ENCODE data around the gene SCAF1. TPM values are rescaled to one million over a fixed set of nuclear protein-coding genes. Genes with fewer than 3 reads are reported as not detected.

SCAF1 gene
- total RNA-seq, 2 experiments from 2014 or later = 78.8 to 79.3 TPM

DNA sequence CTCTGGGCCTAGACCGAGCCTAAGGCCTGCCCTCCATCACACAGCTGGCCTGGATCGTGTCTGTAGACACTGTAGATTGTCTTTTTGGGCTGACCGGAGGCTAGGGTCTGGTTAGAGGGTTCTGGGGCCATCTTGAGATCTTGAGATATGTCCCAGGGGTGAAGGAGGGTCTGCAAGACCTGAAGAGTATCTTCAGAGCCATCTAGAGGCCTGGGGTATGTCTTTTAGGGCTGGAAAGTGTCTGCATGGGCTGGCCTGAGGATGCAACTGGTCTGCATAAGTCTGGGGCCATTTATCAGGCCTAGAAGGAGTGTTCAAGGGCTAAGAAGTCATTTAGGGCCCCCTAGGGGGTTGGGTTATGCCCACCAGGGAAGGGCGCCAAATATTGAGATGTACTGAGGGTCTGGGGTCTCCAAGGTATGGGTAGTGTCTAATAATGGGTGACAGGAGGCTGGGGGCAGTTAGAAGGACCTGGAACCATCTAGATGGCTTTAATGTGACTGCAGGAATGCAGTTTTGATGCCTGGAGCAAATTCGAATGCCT, 555 bp downstream of the SCAF1 start:
- no peak for DNase-seq
- H3K4me1 Mint-ChIP-seq = peaks cover 44% of the 10 kb centered on the region
- peak overlapping the region; percentile 99 for H3K27ac Mint-ChIP-seq
- ATAC-seq = no peak
- H3K36me3 Mint-ChIP-seq = peaks cover 7% of the 10 kb centered on the region
- no peaks in the 10 kb centered on the region for H3K9me3 Mint-ChIP-seq (ENCODE audit: low read depth)
- peak overlapping the region; percentile 93 for H3K4me3 Mint-ChIP-seq
- CTCF ChIA-PET = interaction anchor here (0.7 to 4.9 kb wide), 11 partner anchors 13 to 153 kb away, joined by 3 to 54 read pairs (median 5); partner anchors contain the start of genes BCL2L12, IRF3 and PRMT1
- H3K27me3 Mint-ChIP-seq = peaks cover 6% of the 10 kb centered on the region

DNA sequence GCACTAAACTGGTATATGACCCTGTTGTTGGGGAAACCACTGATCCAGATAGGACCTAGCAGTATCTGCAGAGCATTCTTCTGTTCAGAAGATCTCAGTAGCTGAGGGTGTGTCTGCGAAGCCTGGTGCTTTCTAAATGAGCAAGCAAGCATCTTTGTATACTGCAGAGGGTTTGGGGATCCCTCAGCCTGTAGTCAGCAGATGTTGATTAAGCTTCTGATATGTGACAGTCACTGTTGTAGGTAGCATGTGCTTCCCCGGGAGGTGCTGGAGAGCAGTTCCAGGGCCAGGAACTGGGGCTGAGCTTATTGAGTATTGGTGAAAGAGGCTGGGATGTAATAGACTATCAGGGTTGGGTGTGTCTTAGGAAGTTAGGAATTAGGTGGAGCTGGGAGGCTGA, 1.5 kb downstream of the SCAF1 start:
- peak overlapping the region; percentile 93 for H3K4me3 Mint-ChIP-seq
- CTCF ChIA-PET = interaction anchor here (0.6 to 4.9 kb wide), 8 partner anchors 12 to 140 kb away, joined by 3 to 54 read pairs (median 4); partner anchors contain the start of gene PRMT1
- peaks cover 3% of the 10 kb centered on the region for H3K27me3 Mint-ChIP-seq

DNA sequence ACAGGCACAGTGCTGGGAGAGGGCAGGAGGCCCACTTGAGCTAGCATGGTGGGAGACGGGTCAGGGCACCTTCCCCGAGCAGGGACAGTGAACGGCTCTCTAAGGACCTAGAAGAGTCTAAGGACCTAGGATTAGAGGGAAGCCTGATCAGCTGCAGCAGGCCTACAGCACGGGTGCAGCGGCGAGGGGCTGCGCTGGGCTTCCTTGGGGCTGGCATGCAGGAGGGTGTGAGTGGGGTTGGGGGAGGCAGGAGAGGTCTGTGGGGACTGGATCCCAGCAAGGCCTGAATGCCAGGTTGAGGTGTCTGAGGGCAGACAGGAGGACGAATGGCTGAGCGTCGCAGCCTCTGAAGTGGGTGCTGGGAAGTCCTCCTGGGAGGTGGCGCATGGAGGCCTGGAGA, 3.6 kb downstream of the SCAF1 start:
- no peak overlapping the region for H3K4me3 Mint-ChIP-seq
- CTCF ChIA-PET = no interaction called here
- H3K36me3 Mint-ChIP-seq = peaks cover 10% of the 10 kb centered on the region
- peaks cover 30% of the 10 kb centered on the region for H3K4me1 Mint-ChIP-seq
- no peaks in the 10 kb centered on the region for H3K27me3 Mint-ChIP-seq
- H3K9me3 Mint-ChIP-seq (ENCODE audit: low read depth) = no peaks in the 10 kb centered on the region
- no peak overlapping the region for H3K27ac Mint-ChIP-seq
- DNase-seq (no peak), ATAC-seq (no peak)

More for the DNA sequence above, 1.5 kb downstream of the SCAF1 start:
- Mint-ChIP-seq H3K36me3 (peaks cover 7% of the 10 kb centered on the region), H3K9me3 (ENCODE audit: low read depth) (no peaks in the 10 kb centered on the region), H3K4me1 (peaks cover 40% of the 10 kb centered on the region), H3K27ac (peak overlapping the region; percentile 99)
- DNase-seq (peak; percentile 58), ATAC-seq (no peak)

GRCh38 chr19:49645995-49646394, 4.0 kb downstream of the SCAF1 start:
- Mint-ChIP-seq H3K9me3 (ENCODE audit: low read depth) (no peaks in the 10 kb centered on the region), H3K27ac (no peak overlapping the region), H3K4me1 (peaks cover 26% of the 10 kb centered on the region), H3K36me3 (peaks cover 11% of the 10 kb centered on the region), H3K27me3 (no peaks in the 10 kb centered on the region), H3K4me3 (no peak overlapping the region)
- CTCF ChIA-PET = no interaction called here
- ATAC-seq (no peak), DNase-seq (no peak)

DNA sequence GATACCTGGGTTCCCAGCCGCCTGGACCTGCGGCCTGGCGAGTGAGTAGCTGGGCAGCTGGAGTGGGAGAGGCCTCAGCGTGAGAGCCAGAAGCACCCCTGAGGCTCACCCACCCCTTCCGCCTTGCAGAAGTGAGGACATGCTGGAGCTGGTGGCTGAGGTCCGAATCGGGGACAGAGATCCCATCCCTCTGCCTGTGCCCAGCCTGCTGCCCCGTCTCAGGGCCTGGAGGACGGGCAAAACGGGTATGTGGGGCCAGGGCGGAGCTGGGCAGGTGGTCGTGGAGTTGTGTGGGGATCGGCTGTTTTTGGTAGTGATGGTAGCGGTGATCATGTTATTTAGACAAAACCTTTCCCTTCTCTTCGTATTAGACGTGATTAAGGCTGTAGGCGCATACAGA, 4.6 kb downstream of the SCAF1 start:
- peaks cover 11% of the 10 kb centered on the region for H3K36me3 Mint-ChIP-seq
- no peaks in the 10 kb centered on the region for H3K27me3 Mint-ChIP-seq
- H3K27ac Mint-ChIP-seq = no peak overlapping the region
- peaks cover 24% of the 10 kb centered on the region for H3K4me1 Mint-ChIP-seq
- ATAC-seq (no peak), DNase-seq (no peak)
- CTCF ChIA-PET = no interaction called here
- no peaks in the 10 kb centered on the region for H3K9me3 Mint-ChIP-seq (ENCODE audit: low read depth)
- no peak overlapping the region for H3K4me3 Mint-ChIP-seq

- DNase-seq (no peak), ATAC-seq (no peak)
- H3K4me1 Mint-ChIP-seq = peaks cover 2% of the 10 kb centered on the region
- no peak overlapping the region for H3K4me3 Mint-ChIP-seq
- peaks cover 17% of the 10 kb centered on the region for H3K36me3 Mint-ChIP-seq
- no peak overlapping the region for H3K27ac Mint-ChIP-seq
- CTCF ChIA-PET = no interaction called here
- H3K9me3 Mint-ChIP-seq (ENCODE audit: low read depth) = no peaks in the 10 kb centered on the region
- no peaks in the 10 kb centered on the region for H3K27me3 Mint-ChIP-seq
Measured at GRCh38 chr19:49651029-49651819, 9.2 kb downstream of the SCAF1 start.

GRCh38 chr19:49651820-49652550, 10.0 kb downstream of the SCAF1 start:
- no peaks in the 10 kb centered on the region for H3K9me3 Mint-ChIP-seq (ENCODE audit: low read depth)
- DNase-seq (no peak), ATAC-seq (no peak)
- H3K27me3 Mint-ChIP-seq = no peaks in the 10 kb centered on the region
- H3K4me1 Mint-ChIP-seq = peaks cover 2% of the 10 kb centered on the region
- CTCF ChIA-PET = no interaction called here
- peaks cover 19% of the 10 kb centered on the region for H3K36me3 Mint-ChIP-seq
- H3K27ac Mint-ChIP-seq = no peak overlapping the region
- H3K4me3 Mint-ChIP-seq = no peak overlapping the region

GRCh38 chr19:49652551-49653465, 10.8 kb downstream of the SCAF1 start:
- H3K4me1 Mint-ChIP-seq = peaks cover 2% of the 10 kb centered on the region
- no peak overlapping the region for H3K27ac Mint-ChIP-seq
- H3K36me3 Mint-ChIP-seq = peaks cover 22% of the 10 kb centered on the region
- CTCF ChIA-PET = no interaction called here
- H3K27me3 Mint-ChIP-seq = no peaks in the 10 kb centered on the region
- DNase-seq (no peak), ATAC-seq (no peak)
- H3K4me3 Mint-ChIP-seq = no peak overlapping the region
- no peaks in the 10 kb centered on the region for H3K9me3 Mint-ChIP-seq (ENCODE audit: low read depth)

GRCh38 chr19:49653466-49653806, 11.4 kb downstream of the SCAF1 start:
- H3K27ac Mint-ChIP-seq = no peak overlapping the region
- H3K36me3 Mint-ChIP-seq = peaks cover 23% of the 10 kb centered on the region
- CTCF ChIA-PET = no interaction called here

DNA sequence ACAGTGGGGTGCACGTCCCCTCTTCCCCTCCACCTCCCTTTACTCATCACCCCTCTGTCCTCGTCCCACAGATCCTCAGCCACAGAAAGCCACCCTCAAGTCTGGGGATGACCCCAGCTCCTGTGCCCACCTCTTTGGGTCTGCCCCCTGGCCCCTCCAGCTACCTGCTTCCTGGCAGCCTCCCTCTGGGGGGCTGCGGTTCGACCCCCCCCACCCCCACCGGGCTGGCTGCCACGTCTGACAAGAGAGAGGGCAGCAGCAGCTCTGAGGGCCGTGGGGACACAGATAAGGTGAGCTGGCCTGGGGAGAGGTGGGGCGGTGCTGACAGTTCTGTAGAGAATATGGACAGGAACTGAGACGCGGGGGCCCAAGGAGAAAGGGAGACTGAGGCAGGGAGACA, 12.6 kb downstream of the SCAF1 start:
- ATAC-seq (no peak), DNase-seq (no peak)
- Mint-ChIP-seq H3K36me3 (peaks cover 28% of the 10 kb centered on the region), H3K27ac (no peak overlapping the region), H3K9me3 (ENCODE audit: low read depth) (no peaks in the 10 kb centered on the region), H3K4me1 (peaks cover 2% of the 10 kb centered on the region), H3K27me3 (no peaks in the 10 kb centered on the region), H3K4me3 (no peak overlapping the region)
- CTCF ChIA-PET = no interaction called here

More at GRCh38 chr19:49653466-49653806, 11.4 kb downstream of the SCAF1 start:
- no peak for DNase-seq
- no peaks in the 10 kb centered on the region for H3K9me3 Mint-ChIP-seq (ENCODE audit: low read depth)
- H3K27me3 Mint-ChIP-seq = no peaks in the 10 kb centered on the region
- H3K4me1 Mint-ChIP-seq = peaks cover 2% of the 10 kb centered on the region
- no peak for ATAC-seq
- no peak overlapping the region for H3K4me3 Mint-ChIP-seq

DNA sequence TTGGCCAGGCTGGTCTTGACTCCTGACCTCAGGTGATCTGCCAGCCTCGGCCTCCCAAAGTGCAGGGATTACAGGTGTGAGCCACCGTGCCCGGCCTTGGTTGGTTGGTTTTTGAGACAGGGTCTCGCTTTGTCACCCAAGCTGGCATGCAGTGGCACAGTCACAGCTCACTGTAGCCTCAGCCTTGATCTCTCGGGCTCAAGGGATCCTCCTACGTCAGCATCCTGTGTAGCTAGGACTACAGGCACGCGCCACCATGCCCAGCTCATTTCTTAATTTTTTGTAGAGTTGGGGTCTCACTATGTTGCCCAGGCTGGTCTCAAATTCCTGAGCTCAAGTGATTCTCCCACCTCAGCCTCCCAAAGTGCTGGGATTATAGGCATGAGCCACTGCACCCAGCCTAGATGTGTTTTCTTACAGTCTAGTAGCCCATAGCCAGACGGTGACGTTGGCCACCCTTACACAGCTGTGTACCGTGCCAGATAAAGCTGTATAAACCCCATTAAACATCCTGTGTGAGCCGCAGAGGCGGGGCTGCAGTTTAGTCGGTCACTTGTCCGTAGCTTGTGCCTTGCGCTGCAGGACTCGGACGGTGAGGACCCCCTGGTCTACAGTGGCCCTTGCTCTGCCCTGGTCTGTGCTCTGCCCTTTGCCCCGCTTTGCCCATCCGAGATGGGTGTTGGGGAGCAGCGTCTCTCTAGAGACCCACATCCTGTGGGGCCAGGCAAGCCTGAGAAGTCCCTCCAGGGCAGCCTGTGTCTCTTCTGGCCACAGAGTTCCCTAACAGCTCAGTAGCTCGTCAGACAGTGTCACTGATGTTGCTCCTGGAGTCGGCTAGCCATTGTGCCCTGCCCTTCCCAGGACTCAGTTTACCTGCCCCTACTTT, 13.8 kb downstream of the SCAF1 start:
- no peak for ATAC-seq
- H3K4me3 Mint-ChIP-seq = no peak overlapping the region
- no peaks in the 10 kb centered on the region for H3K9me3 Mint-ChIP-seq (ENCODE audit: low read depth)
- H3K4me1 Mint-ChIP-seq = peaks cover 2% of the 10 kb centered on the region
- H3K36me3 Mint-ChIP-seq = peaks cover 31% of the 10 kb centered on the region
- no peaks in the 10 kb centered on the region for H3K27me3 Mint-ChIP-seq
- CTCF ChIA-PET = interaction anchor here (1.1 to 1.6 kb wide), 3 partner anchors 13 to 25 kb away, joined by 3 to 6 read pairs (median 5); partner anchors contain the start of gene PRMT1
- no peak overlapping the region for H3K27ac Mint-ChIP-seq
- no peak for DNase-seq

GRCh38 chr19:49656456-49657109, 14.6 kb downstream of the SCAF1 start:
- Mint-ChIP-seq H3K27ac (no peak overlapping the region), H3K4me1 (peaks cover 2% of the 10 kb centered on the region), H3K36me3 (peaks cover 32% of the 10 kb centered on the region), H3K9me3 (ENCODE audit: low read depth) (no peaks in the 10 kb centered on the region), H3K27me3 (no peaks in the 10 kb centered on the region), H3K4me3 (no peak overlapping the region)
- ATAC-seq = no peak
- CTCF ChIA-PET = interaction anchor here (1.1 to 1.7 kb wide), 4 partner anchors 13 to 87 kb away, joined by 3 to 6 read pairs (median 4); partner anchors contain the start of gene PRMT1
- DNase-seq = no peak

Data from activated CD8-positive, alpha-beta memory T cell treated with anti-CD3 and anti-CD28 coated beads, Interleukin-2, amount 10 ng/mL, durations not matched to agents 7 days and 5 days (primary cell).